ENCODE results near the gene EMX1.

The EMX1 gene

DNA sequence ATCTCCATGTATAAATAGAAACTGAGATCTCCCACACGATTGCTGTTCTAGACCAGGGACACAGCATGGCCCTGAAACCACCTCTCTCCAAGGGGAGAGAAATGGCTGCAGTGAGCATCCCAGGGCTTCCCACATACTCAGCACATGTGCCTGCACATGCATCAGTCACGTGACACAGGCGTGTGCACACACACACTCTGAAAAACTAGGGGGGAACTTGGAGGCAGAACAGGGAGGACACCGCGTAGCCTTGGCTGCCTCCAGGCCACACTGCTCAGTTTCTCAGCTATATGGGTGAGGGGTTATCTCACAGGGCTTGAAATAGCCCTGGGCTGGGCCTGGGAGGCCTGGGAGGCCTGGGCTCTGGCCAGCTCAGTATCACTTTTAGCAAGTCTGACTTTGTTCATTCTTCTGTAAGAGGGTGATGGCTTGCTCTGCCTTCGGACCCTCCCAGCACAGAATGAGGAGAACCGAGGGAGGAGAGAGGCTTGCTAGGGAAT lies 66.9 kb downstream of the EMX1 start:
- TF ChIP-seq, protein P1, sequence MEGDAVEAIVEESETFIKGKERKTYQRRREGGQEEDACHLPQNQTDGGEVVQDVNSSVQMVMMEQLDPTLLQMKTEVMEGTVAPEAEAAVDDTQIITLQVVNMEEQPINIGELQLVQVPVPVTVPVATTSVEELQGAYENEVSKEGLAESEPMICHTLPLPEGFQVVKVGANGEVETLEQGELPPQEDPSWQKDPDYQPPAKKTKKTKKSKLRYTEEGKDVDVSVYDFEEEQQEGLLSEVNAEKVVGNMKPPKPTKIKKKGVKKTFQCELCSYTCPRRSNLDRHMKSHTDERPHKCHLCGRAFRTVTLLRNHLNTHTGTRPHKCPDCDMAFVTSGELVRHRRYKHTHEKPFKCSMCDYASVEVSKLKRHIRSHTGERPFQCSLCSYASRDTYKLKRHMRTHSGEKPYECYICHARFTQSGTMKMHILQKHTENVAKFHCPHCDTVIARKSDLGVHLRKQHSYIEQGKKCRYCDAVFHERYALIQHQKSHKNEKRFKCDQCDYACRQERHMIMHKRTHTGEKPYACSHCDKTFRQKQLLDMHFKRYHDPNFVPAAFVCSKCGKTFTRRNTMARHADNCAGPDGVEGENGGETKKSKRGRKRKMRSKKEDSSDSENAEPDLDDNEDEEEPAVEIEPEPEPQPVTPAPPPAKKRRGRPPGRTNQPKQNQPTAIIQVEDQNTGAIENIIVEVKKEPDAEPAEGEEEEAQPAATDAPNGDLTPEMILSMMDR (IDR thresholded peaks at IDR 0.05; ENCODE audit: low read depth, low read length, missing control alignments): no peak
- no peak overlapping the region for H3K27ac ChIP-seq
- no peak overlapping the region for H3K4me3 ChIP-seq (ENCODE audit: low read depth, low read length)
- H3K36me3 ChIP-seq (replicated peaks): no peaks in the 10 kb centered on the region
- no peaks in the 10 kb centered on the region for H3K27me3 ChIP-seq (replicated peaks)
- in situ Hi-C loops (cut with HindIII; ENCODE audit: low pct_ligation_motif_present, low sequenced_read_pairs): no loop called here
- no peak for DNase-seq
